GM12878 (cell line): Measurements from ENCODE around the gene IGF2BP2.

Source experiments
- CTCF ChIP-seq, 3 experiments: IDR thresholded peaks in 2 of 3; conservative IDR thresholded peaks in 1 of 3; 2 replicates each; pipeline ENCODE4 v1.5.1; 2011; ENCODE audit warnings: low read depth in 3 of 3, low read length in 3 of 3, mild to moderate bottlenecking in 3 of 3, control low read depth in 2 of 3, moderate library complexity in 2 of 3, inconsistent platforms in 1 of 3, mixed read lengths in 1 of 3; ENCODE audit not compliant: control insufficient read depth in 2 of 3, insufficient read depth in 1 of 3; ENCODE audit errors: extremely low read depth in 1 of 3
- EGR1 ChIP-seq, 2 experiments: IDR thresholded peaks; 1 replicate in 1 of 2; 2 replicates in 1 of 2; pipeline ENCODE4 v1.6.1; 2011 to 2012; ENCODE audit warnings: low read depth in 2 of 2, low read length in 2 of 2, borderline replicate concordance in 1 of 2, mild to moderate bottlenecking in 1 of 2, moderate library complexity in 1 of 2
- POLR2A ChIP-seq: IDR thresholded peaks from 2 replicates; pipeline ENCODE4 v1.6.1; 2011; ENCODE audit warnings: low read depth, mild to moderate bottlenecking, low read length
- SUZ12 ChIP-seq: fragments of 200-600 bp; sonication (generic); IDR thresholded peaks from one replicate; pipeline ENCODE4 v1.6.1; 2018; ENCODE audit warnings: antibody characterized with exemption, mild to moderate bottlenecking; ENCODE audit not compliant: unreplicated experiment
- TF ChIP-seq, protein P1 (sequence below): fragments of 450-650 bp; IDR thresholded peaks from 2 replicates; pipeline ENCODE4 v1.6.1; 2018; ENCODE audit warnings: mild to moderate bottlenecking, low read depth, moderate library complexity; ENCODE audit not compliant: partially characterized antibody
- TF ChIP-seq, protein P2 (sequence below): IDR thresholded peaks from 2 replicates; pipeline ENCODE4 v1.6.1; 2012; ENCODE audit warnings: low read length, inconsistent platforms

- TF ChIP-seq SUZ12 (no peak), CTCF (IDR thresholded peaks at IDR 0.05 in 2 of 3, conservative IDR thresholded peaks at IDR 0.05 in 1 of 3; ENCODE audit: control insufficient read depth in 2 of 3, extremely low read depth in 1 of 3, insufficient read depth in 1 of 3, low read depth in 3 of 3, low read length in 3 of 3) (no peak), EGR1 (IDR thresholded peaks at IDR 0.05; ENCODE audit: borderline replicate concordance in 1 of 2, low read depth in 2 of 2, low read length in 2 of 2) (no peak), POLR2A (no peak)
- TF ChIP-seq, protein P1, sequence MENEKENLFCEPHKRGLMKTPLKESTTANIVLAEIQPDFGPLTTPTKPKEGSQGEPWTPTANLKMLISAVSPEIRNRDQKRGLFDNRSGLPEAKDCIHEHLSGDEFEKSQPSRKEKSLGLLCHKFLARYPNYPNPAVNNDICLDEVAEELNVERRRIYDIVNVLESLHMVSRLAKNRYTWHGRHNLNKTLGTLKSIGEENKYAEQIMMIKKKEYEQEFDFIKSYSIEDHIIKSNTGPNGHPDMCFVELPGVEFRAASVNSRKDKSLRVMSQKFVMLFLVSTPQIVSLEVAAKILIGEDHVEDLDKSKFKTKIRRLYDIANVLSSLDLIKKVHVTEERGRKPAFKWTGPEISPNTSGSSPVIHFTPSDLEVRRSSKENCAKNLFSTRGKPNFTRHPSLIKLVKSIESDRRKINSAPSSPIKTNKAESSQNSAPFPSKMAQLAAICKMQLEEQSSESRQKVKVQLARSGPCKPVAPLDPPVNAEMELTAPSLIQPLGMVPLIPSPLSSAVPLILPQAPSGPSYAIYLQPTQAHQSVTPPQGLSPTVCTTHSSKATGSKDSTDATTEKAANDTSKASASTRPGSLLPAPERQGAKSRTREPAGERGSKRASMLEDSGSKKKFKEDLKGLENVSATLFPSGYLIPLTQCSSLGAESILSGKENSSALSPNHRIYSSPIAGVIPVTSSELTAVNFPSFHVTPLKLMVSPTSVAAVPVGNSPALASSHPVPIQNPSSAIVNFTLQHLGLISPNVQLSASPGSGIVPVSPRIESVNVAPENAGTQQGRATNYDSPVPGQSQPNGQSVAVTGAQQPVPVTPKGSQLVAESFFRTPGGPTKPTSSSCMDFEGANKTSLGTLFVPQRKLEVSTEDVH, result no peak
- TF ChIP-seq, protein P2, sequence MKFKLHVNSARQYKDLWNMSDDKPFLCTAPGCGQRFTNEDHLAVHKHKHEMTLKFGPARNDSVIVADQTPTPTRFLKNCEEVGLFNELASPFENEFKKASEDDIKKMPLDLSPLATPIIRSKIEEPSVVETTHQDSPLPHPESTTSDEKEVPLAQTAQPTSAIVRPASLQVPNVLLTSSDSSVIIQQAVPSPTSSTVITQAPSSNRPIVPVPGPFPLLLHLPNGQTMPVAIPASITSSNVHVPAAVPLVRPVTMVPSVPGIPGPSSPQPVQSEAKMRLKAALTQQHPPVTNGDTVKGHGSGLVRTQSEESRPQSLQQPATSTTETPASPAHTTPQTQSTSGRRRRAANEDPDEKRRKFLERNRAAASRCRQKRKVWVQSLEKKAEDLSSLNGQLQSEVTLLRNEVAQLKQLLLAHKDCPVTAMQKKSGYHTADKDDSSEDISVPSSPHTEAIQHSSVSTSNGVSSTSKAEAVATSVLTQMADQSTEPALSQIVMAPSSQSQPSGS, result no peak
Observed at GRCh38 chr3:185714085-185714484, 110.8 kb downstream of the IGF2BP2 start.
